Measurements from ENCODE around the gene PDE8A. TPM values are rescaled to one million over a fixed set of nuclear protein-coding genes. Genes with fewer than 3 reads are reported as not detected.
A peak's percentile ranks its signal among the peaks of the same experiment; 100 is the strongest.

PDE8A gene
- total RNA-seq, 1 donor from 2014 or later = 13.5 TPM

- intact Hi-C loops (cut with DNase I) = loop anchor here (5.0 kb wide), 1 partner anchor 43 kb away; the partner anchor contains the start of gene PDE8A
- ATAC-seq (ENCODE audit: poor library complexity) (no peak), DNase-seq (no peak)
These were observed 44.0 kb downstream of the PDE8A start for GRCh38 chr15:85025516-85026251.

- peak; percentile 46 for DNase-seq
- ATAC-seq (ENCODE audit: poor library complexity) = peak; percentile 84
- intact Hi-C loops (cut with DNase I) = loop anchor here (5.0 kb wide), 1 partner anchor 44 kb away; the partner anchor contains the start of gene PDE8A
These were observed 44.8 kb downstream of the PDE8A start for GRCh38 chr15:85026304-85027032.

GRCh38 chr15:85027033-85027380 is 45.4 kb downstream of the PDE8A start:
- no peak for ATAC-seq (ENCODE audit: poor library complexity)
- no peak for DNase-seq
- intact Hi-C loops (cut with DNase I) = loop anchor here (5.0 kb wide), 1 partner anchor 45 kb away; the partner anchor contains the start of gene PDE8A

GRCh38 chr15:85027421-85027820 is 45.8 kb downstream of the PDE8A start:
- ATAC-seq (ENCODE audit: poor library complexity) (no peak), DNase-seq (no peak)
- intact Hi-C loops (cut with DNase I) = loop anchor here (5.0 kb wide), 1 partner anchor 45 kb away; the partner anchor contains the start of gene PDE8A

- intact Hi-C loops (cut with DNase I) = loop anchor here (5.0 kb wide), 1 partner anchor 46 kb away; the partner anchor contains the start of gene PDE8A
- ATAC-seq (ENCODE audit: poor library complexity) = no peak
- no peak for DNase-seq
These were observed 46.8 kb downstream of the PDE8A start for GRCh38 chr15:85028416-85028815.

GRCh38 chr15:85029221-85029620 is 47.6 kb downstream of the PDE8A start:
- ATAC-seq (ENCODE audit: poor library complexity) = no peak

GRCh38 chr15:85030301-85030929 is 48.8 kb downstream of the PDE8A start:
- DNase-seq (no peak), ATAC-seq (ENCODE audit: poor library complexity) (no peak)
- intact Hi-C loops (cut with DNase I) = no loop called here

More at GRCh38 chr15:85029221-85029620, 47.6 kb downstream of the PDE8A start:
- intact Hi-C loops (cut with DNase I) = loop anchor here (5.0 kb wide), 1 partner anchor 47 kb away; the partner anchor contains the start of gene PDE8A
- no peak for DNase-seq

GRCh38 chr15:85031086-85031943 is 49.7 kb downstream of the PDE8A start:
- intact Hi-C loops (cut with DNase I) = no loop called here
- DNase-seq = no peak
- no peak for ATAC-seq (ENCODE audit: poor library complexity)

GRCh38 chr15:85031944-85032558 is 50.4 kb downstream of the PDE8A start:
- no peak for DNase-seq
- no peak for ATAC-seq (ENCODE audit: poor library complexity)
- intact Hi-C loops (cut with DNase I) = no loop called here

- ATAC-seq (ENCODE audit: poor library complexity) (no peak), DNase-seq (no peak)
- intact Hi-C loops (cut with DNase I) = no loop called here
These were observed 51.5 kb downstream of the PDE8A start for GRCh38 chr15:85033148-85033547.

GRCh38 chr15:85034276-85034675 is 52.6 kb downstream of the PDE8A start:
- intact Hi-C loops (cut with DNase I) = no loop called here
- no peak for ATAC-seq (ENCODE audit: poor library complexity)
- no peak for DNase-seq

- intact Hi-C loops (cut with DNase I) = no loop called here
- ATAC-seq (ENCODE audit: poor library complexity) (no peak), DNase-seq (no peak)
These were observed 54.3 kb downstream of the PDE8A start for GRCh38 chr15:85035980-85036379.

GRCh38 chr15:85036716-85037115 is 55.1 kb downstream of the PDE8A start:
- DNase-seq (no peak), ATAC-seq (ENCODE audit: poor library complexity) (peak; percentile 51)
- intact Hi-C loops (cut with DNase I) = no loop called here

- no peak for ATAC-seq (ENCODE audit: poor library complexity)
- intact Hi-C loops (cut with DNase I) = no loop called here
- no peak for DNase-seq
These were observed 56.0 kb downstream of the PDE8A start for GRCh38 chr15:85037641-85038040.

GRCh38 chr15:85041230-85041629 is 59.6 kb downstream of the PDE8A start:
- DNase-seq = no peak
- intact Hi-C loops (cut with DNase I) = no loop called here
- no peak for ATAC-seq (ENCODE audit: poor library complexity)

- intact Hi-C loops (cut with DNase I) = loop anchor here (2.0 kb wide), 1 partner anchor 90 kb away; no protein-coding TSS in a partner anchor
- ATAC-seq (ENCODE audit: poor library complexity) (peak; percentile 86), DNase-seq (no peak)
These were observed 62.7 kb downstream of the PDE8A start for GRCh38 chr15:85044251-85044853.

- intact Hi-C loops (cut with DNase I) = loop anchor here (2.0 kb wide), 1 partner anchor 90 kb away; no protein-coding TSS in a partner anchor
- DNase-seq (no peak), ATAC-seq (ENCODE audit: poor library complexity) (peak; percentile 12)
These were observed 63.2 kb downstream of the PDE8A start for GRCh38 chr15:85044894-85045293.
